ENCODE data around the gene NRXN3. TPM values are rescaled to one million over a fixed set of nuclear protein-coding genes. Genes with fewer than 3 reads are reported as not detected.

Gene NRXN3
- total RNA-seq, 4 donors from 2014 or later = 0.56 to 1.6 (median 1.1) TPM

DNA sequence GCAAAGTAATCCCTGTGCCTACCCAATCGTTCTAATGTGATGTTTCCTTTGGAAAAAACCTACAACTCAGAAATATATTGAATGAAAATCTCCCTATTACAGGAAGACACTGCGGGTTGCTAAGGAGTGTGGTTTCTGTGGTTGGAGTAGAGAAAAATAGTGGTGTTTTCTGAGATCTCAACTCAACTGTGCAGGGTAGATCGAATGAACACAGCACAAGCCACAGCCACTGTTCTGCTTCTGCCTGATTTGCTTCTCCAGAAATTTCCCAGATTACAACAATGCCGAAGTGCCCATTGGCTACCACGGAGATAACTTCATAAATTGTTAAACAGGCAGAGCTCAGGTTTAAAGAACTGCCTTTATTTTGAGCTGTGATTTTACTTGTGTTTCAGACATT lies 1560.8 kb downstream of the NRXN3 start:
- Histone ChIP-seq H3K36me3 (no peaks in the 10 kb centered on the region), H3K4me1 (no peaks in the 10 kb centered on the region), H3K27me3 (no peaks in the 10 kb centered on the region), H3K9me3 (no peaks in the 10 kb centered on the region), H3K4me3 (replicated peaks in 1 of 3) (no peak overlapping the region), H3K27ac (no peak overlapping the region)
- DNase-seq = no peak
- no peak for TF ChIP-seq CTCF (IDR thresholded peaks at IDR 0.05)
- TF ChIP-seq POLR2A (IDR thresholded peaks at IDR 0.05) = no peak
- intact Hi-C loops (cut with DNase I) = no loop called here
- 73 to 88% methylated on average over 5 of the region's 5 CpGs for WGBS, 2 donors

- WGBS, 2 donors = 77 to 79% methylated on average over 8 of the region's 8 CpGs
Observed at GRCh38 chr14:79732911-79733655, 1562.9 kb downstream of the NRXN3 start.

DNA sequence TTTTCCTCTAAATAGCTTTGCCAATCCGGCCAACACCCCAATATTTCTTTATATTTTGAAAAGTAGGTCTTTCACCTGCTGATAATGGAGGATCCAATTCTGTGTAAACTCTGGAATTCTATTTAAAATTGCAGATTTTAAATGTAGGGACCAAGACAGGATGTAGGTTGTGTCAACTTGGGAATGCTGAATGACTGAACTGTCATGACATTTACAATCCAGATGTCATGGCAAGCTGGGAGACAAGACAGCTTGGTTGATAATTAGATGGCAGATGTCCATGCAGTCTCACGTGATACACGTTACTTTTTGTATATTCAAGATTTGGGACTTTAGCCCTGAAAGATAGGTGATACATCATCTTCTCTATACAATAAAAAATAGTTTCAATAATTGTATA lies 1564.0 kb downstream of the NRXN3 start:
- no peak for TF ChIP-seq CTCF (IDR thresholded peaks at IDR 0.05)
- TF ChIP-seq POLR2A (IDR thresholded peaks at IDR 0.05) = no peak
- Histone ChIP-seq H3K27ac (no peak overlapping the region), H3K4me3 (replicated peaks in 1 of 3) (no peak overlapping the region), H3K36me3 (no peaks in the 10 kb centered on the region), H3K9me3 (no peaks in the 10 kb centered on the region), H3K4me1 (no peaks in the 10 kb centered on the region), H3K27me3 (no peaks in the 10 kb centered on the region)
- DNase-seq = no peak
- WGBS, 2 donors = 88 to 94% methylated on average over 3 of the region's 3 CpGs
- intact Hi-C loops (cut with DNase I) = no loop called here

More at GRCh38 chr14:79732911-79733655, 1562.9 kb downstream of the NRXN3 start:
- DNase-seq = no peak
- no peak overlapping the region for H3K4me3 ChIP-seq (replicated peaks in 1 of 3)
- intact Hi-C loops (cut with DNase I) = no loop called here
- no peaks in the 10 kb centered on the region for H3K9me3 ChIP-seq
- H3K27me3 ChIP-seq = no peaks in the 10 kb centered on the region
- no peaks in the 10 kb centered on the region for H3K36me3 ChIP-seq
- H3K4me1 ChIP-seq = no peaks in the 10 kb centered on the region
- no peak for TF ChIP-seq POLR2A (IDR thresholded peaks at IDR 0.05)
- no peak for TF ChIP-seq CTCF (IDR thresholded peaks at IDR 0.05)
- H3K27ac ChIP-seq = no peak overlapping the region

DNA sequence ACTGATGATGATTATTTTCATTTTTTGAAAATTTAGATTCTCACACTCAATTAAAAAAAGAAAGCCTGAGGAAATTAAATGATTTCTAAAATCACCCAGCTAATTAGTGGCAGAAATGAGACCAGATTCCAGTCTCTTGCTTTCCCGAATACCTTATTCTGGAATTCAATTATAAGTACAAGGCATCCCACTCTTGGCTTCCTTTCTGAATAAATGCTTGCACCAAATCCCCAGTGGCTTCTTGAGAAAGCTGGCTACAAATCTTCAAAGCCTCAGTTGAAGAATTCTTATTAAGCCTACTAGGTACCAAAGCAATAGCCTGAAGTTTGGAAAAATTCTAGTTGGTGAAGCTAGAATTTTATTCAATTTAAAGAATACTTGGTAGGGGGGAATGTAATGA lies 1564.5 kb downstream of the NRXN3 start:
- TF ChIP-seq CTCF (IDR thresholded peaks at IDR 0.05) (no peak), POLR2A (IDR thresholded peaks at IDR 0.05) (no peak)
- no peaks in the 10 kb centered on the region for H3K9me3 ChIP-seq
- H3K36me3 ChIP-seq = no peaks in the 10 kb centered on the region
- no peaks in the 10 kb centered on the region for H3K27me3 ChIP-seq
- H3K27ac ChIP-seq = no peak overlapping the region
- DNase-seq = no peak
- no peak overlapping the region for H3K4me3 ChIP-seq (replicated peaks in 1 of 3)
- no peaks in the 10 kb centered on the region for H3K4me1 ChIP-seq
- 81 to 95% methylated on average over 1 of the region's 1 CpG for WGBS, 2 donors
- intact Hi-C loops (cut with DNase I) = no loop called here

DNA sequence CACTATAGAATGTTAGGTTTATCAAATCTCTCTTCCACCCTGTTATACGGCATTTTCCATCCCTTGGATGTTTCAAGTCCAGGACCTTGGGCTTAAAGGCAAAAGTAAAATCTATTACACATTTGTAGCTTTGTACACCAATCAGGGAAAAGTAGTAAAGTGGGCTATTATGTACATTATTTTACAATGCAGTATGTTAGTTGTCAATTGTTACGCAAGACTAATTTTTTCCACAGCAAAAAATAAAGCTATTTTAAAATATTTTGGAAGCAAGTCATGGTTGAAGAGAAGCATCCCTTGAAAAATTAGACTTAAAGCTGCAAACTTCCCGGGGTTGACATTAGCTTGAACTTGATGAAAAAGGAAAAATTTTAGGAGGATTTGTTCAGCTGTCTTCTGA lies 1564.9 kb downstream of the NRXN3 start:
- Histone ChIP-seq H3K4me1 (no peaks in the 10 kb centered on the region), H3K4me3 (replicated peaks in 1 of 3) (no peak overlapping the region), H3K36me3 (no peaks in the 10 kb centered on the region), H3K9me3 (no peaks in the 10 kb centered on the region), H3K27ac (no peak overlapping the region), H3K27me3 (no peaks in the 10 kb centered on the region)
- intact Hi-C loops (cut with DNase I) = no loop called here
- DNase-seq = no peak
- no peak for TF ChIP-seq POLR2A (IDR thresholded peaks at IDR 0.05)
- no peak for TF ChIP-seq CTCF (IDR thresholded peaks at IDR 0.05)
- WGBS, 2 donors = 87 to 89% methylated on average over 3 of the region's 3 CpGs
